HUES48 (cell line): Measurements from ENCODE around the gene GNAS.
A peak's percentile ranks its signal among the peaks of the same experiment; 100 is the strongest.

Experiments used
- H3K27ac ChIP-seq: one replicate; pipeline ENCODE4 v1.7.0; 2013; ENCODE audit warnings: low read depth, low read length, inconsistent platforms
- H3K27me3 ChIP-seq: 2 replicates; pipeline ENCODE4 v1.6.1; 2013; ENCODE audit warnings: mild to moderate bottlenecking, low read length; ENCODE audit not compliant: control insufficient read depth, insufficient read depth
- H3K36me3 ChIP-seq: 2 replicates; pipeline ENCODE4 v1.6.1; 2013; ENCODE audit warnings: low read length; ENCODE audit not compliant: control insufficient read depth, insufficient read depth
- H3K4me1 ChIP-seq: 2 replicates; pipeline ENCODE4 v1.6.1; 2013; ENCODE audit warnings: mild to moderate bottlenecking, low read length; ENCODE audit not compliant: control insufficient read depth, insufficient read depth
- H3K4me3 ChIP-seq: 2 replicates; pipeline ENCODE4 v1.5.1; 2013; ENCODE audit warnings: mild to moderate bottlenecking, low read depth, low read length
- H3K9ac ChIP-seq: 2 replicates; pipeline ENCODE4 v1.6.1; 2013; ENCODE audit warnings: mild to moderate bottlenecking, low read depth, low read length, moderate library complexity
- H3K9me3 ChIP-seq: 2 replicates; pipeline ENCODE4 v1.6.1; 2013; ENCODE audit warnings: low read length; ENCODE audit not compliant: control insufficient read depth, insufficient read depth

Gene GNAS

DNA sequence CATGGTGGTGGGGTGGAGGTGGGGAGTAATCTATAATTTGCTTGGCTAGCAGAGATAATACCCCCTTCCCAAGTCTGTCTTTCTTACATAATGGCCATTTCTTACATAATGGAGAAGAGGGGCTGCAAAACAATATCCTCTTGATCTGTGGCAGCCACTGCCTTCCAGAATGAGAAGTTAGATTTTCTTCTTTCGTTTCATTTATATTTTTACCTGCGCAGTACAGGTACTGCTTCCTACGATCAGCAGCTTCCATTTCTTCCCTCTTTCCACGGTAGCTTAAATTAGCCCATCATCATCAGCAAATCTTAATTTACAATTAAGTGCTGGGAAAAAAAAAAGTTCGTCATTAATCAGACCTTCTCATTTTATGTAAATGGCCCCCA, 30.2 kb downstream of the GNAS start:
- no peaks in the 10 kb centered on the region for H3K9me3 ChIP-seq
- H3K4me3 ChIP-seq, result peak overlapping the region; percentile 38; the same call in 1 of the 2 replicates
- H3K4me1 ChIP-seq, result peaks cover 51% of the 10 kb centered on the region
- H3K36me3 ChIP-seq, result peaks cover 12% of the 10 kb centered on the region
- H3K27me3 ChIP-seq, result no peaks in the 10 kb centered on the region
- no peak overlapping the region; the same call in 1 of the 2 replicates for H3K9ac ChIP-seq
- peak overlapping the region; percentile 58 for H3K27ac ChIP-seq

DNA sequence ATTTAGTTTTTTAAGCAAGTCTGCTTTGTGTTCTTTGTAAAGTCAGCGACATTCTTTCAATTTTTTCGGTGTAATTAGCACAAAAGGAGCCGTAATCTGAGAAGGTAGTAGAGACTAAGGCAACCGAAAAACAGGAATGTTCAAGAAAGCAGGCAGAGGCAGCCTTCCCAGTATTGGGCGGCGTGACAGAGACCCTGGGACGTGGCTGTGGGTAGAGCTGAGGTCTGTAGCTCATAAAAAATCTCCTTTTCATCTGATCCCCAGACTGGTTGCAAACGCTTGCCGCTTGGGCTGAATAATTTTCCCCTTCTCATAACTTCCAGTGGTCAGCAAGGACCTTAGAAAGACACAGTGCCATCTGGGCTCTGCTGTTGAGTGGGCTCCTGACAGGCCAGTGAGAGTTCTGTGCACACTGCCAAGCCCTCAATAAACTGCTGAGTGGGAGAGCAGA, 30.8 kb downstream of the GNAS start:
- H3K9me3 ChIP-seq, result no peaks in the 10 kb centered on the region
- no peaks in the 10 kb centered on the region for H3K27me3 ChIP-seq
- peaks cover 14% of the 10 kb centered on the region for H3K36me3 ChIP-seq
- peak overlapping the region; percentile 58 for H3K27ac ChIP-seq
- peak overlapping the region; percentile 14 for H3K9ac ChIP-seq
- H3K4me1 ChIP-seq, result peaks cover 49% of the 10 kb centered on the region
- peak overlapping the region; percentile 38 for H3K4me3 ChIP-seq

DNA sequence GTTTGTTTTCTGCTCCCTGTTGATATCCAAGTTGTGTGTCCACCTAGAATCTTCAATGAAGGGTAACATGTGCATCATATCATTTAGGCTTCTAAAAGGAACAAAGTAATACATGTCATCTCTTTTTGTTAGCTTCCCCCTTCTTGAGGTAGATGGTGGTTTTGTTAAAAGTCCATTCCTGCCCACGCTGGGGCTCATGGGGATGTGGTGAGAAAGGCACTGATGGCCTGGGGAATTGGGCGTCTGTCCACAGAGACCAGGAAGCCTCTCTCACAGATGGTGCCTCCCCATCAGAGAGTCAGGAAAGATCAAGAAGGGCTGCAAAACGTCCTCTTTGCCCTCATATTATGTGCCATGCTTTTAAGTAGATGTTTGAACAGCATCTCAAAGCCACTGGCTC, 32.5 kb downstream of the GNAS start:
- H3K27ac ChIP-seq, result no peak overlapping the region
- no peaks in the 10 kb centered on the region for H3K9me3 ChIP-seq
- no peaks in the 10 kb centered on the region for H3K27me3 ChIP-seq
- H3K9ac ChIP-seq, result no peak overlapping the region
- H3K4me3 ChIP-seq, result no peak overlapping the region
- peaks cover 16% of the 10 kb centered on the region for H3K36me3 ChIP-seq
- peaks cover 35% of the 10 kb centered on the region for H3K4me1 ChIP-seq

DNA sequence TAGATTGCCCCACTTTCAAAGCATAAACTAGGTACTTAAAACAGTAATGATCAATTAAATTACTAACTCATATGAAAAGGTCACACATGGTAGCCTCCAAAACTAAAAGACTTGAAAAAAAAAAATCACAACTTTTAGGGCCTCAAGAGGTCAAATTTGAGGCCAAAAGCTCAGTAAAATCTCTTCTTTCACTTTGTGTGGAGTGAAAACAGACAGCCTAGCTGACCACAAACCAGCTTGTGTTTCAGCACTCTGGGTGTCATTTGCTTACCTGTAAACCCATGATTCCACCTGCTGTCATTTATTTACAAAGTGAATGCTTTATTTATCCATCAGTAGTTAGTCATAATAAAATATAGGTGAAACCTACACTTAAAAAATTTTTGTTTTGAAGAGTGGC, 34.0 kb downstream of the GNAS start:
- no peak overlapping the region for H3K4me3 ChIP-seq
- no peaks in the 10 kb centered on the region; the same call in 1 of the 2 replicates for H3K27me3 ChIP-seq
- H3K9ac ChIP-seq, result no peak overlapping the region
- no peak overlapping the region for H3K27ac ChIP-seq
- peaks cover 16% of the 10 kb centered on the region for H3K36me3 ChIP-seq
- peaks cover 30% of the 10 kb centered on the region for H3K4me1 ChIP-seq
- no peaks in the 10 kb centered on the region for H3K9me3 ChIP-seq

DNA sequence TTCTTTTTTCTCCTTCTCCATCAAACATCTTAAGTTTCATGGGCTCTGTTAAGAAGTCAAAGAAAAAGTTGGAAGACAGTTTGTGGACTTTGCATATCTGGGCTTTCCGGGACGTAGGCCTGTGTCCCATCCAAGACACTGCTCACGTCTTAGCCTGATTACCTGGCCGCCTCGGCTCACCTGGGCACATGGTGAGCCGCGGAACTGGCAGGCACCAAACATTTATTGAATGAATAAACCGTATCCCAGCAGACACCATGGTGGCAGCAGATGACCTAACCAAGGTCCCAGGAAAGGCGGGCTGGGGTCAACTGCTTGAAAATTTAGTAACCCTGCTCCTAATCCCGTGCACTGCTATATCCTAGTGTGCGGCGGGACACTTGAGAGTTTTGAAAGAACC, 35.6 kb downstream of the GNAS start:
- peaks cover 16% of the 10 kb centered on the region for H3K36me3 ChIP-seq
- no peaks in the 10 kb centered on the region; the same call in 1 of the 2 replicates for H3K27me3 ChIP-seq
- H3K9ac ChIP-seq, result peak overlapping the region; percentile 82
- H3K4me3 ChIP-seq, result peak overlapping the region; percentile 87
- no peaks in the 10 kb centered on the region for H3K9me3 ChIP-seq
- H3K27ac ChIP-seq, result no peak overlapping the region
- H3K4me1 ChIP-seq, result peaks cover 18% of the 10 kb centered on the region

DNA sequence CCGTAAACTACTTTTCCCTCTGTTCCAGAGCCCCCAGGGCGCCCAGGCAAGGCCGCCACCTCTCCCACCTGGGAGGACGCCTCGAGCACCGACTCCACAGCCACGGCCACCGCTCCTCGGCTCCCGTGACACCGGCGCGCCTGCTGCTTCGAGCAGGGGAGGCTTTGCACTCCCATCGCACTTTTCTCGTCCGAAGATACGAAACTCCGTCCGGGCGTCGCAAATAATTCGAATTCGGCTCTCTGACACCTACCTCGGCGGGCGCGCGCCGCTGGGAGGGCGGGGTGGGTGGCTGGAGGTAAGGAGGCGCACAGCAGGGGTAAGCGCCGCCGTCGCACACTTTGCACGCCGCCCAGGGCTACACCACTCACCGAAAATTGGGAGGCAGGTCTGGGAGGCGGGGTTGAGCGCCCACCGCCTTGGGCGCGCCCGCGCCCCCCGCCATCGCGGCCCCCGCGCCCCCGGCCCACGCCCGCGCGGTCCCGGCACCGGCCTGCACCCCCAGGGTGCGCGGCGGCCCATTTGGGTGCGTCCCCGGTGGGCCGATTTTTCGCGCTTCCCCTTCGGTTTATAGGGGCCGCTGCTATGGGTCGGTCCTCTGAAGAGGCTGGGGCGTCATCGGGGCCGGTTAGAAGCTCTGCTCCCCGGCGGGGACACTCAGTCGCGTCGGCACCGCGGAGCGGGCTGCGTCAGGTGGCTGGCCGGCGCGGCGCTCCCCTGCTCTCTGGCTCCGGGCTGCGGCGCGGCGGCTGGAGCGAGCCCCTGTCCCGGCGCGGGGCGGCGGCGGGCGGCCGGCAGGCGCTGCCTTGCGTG, 36.2 kb downstream of the GNAS start:
- H3K9ac ChIP-seq, result peak overlapping the region; percentile 82
- H3K4me3 ChIP-seq, result peak overlapping the region; percentile 87
- H3K9me3 ChIP-seq, result no peaks in the 10 kb centered on the region
- H3K27me3 ChIP-seq, result no peaks in the 10 kb centered on the region; the same call in 1 of the 2 replicates
- H3K27ac ChIP-seq, result no peak overlapping the region
- peaks cover 18% of the 10 kb centered on the region for H3K4me1 ChIP-seq
- peaks cover 16% of the 10 kb centered on the region for H3K36me3 ChIP-seq

DNA sequence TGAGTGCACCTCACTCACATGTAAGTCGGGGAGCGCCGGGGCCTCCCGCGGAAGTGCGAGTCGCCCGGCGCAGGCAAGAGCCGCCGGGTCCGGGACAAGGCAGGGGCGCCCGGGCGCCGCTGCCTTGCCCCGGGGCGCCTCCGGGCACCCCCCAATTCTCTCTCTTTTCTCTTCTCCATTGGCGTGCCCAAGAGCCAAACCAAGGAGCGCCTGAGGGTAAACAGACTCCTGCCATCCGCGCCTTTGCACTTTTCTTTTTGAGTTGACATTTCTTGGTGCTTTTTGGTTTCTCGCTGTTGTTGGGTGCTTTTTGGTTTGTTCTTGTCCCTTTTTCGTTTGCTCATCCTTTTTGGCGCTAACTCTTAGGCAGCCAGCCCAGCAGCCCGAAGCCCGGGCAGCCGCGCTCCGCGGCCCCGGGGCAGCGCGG, 36.8 kb downstream of the GNAS start:
- H3K4me3 ChIP-seq, result peak overlapping the region; percentile 87
- peaks cover 18% of the 10 kb centered on the region for H3K4me1 ChIP-seq
- H3K36me3 ChIP-seq, result peaks cover 13% of the 10 kb centered on the region
- peak overlapping the region; percentile 35; the same call in 1 of the 2 replicates for H3K9ac ChIP-seq
- no peak overlapping the region for H3K27ac ChIP-seq
- no peaks in the 10 kb centered on the region for H3K9me3 ChIP-seq
- no peaks in the 10 kb centered on the region; the same call in 1 of the 2 replicates for H3K27me3 ChIP-seq

DNA sequence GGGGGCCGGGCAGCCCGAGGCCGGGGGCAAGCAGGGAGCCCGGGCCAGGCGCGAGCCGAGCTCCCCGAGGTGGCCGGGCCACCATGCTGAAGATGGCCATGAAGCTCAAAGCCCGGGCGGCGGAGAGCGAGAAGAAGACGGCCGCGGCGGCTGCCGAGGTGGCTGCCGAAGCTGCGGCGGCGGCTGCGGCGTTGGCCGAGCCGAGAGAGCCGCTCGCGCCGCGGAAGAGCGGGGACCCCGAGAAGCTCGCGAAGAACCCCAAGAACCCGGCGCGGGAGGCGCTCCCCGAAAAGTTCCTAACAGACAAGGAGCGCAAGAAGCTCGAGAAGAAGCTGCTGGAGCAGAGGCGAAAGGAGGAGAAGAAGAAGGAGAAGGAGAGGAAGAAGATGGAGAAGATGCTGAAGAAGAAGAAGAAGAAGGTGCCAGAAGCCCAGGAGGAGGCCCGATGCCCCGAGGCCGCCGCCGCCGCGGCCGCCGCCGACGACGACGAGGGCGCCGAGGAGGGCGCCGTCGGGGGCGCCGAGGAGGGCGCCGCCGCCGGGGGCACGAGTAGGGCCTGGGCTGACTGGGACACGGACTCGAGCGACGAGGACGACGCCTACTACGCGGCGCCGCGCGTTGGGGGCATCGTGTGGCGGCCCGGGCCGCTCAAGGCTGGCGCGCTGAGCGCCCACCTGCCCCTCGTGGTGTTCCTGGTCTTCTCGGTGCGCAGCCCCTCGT, 37.4 kb downstream of the GNAS start:
- peak overlapping the region; percentile 87 for H3K4me3 ChIP-seq
- H3K4me1 ChIP-seq, result peaks cover 24% of the 10 kb centered on the region
- H3K27ac ChIP-seq, result peak overlapping the region; percentile 95
- H3K9me3 ChIP-seq, result no peaks in the 10 kb centered on the region
- peaks cover 11% of the 10 kb centered on the region for H3K36me3 ChIP-seq
- H3K9ac ChIP-seq, result peak overlapping the region; percentile 69
- H3K27me3 ChIP-seq, result no peaks in the 10 kb centered on the region; the same call in 1 of the 2 replicates

DNA sequence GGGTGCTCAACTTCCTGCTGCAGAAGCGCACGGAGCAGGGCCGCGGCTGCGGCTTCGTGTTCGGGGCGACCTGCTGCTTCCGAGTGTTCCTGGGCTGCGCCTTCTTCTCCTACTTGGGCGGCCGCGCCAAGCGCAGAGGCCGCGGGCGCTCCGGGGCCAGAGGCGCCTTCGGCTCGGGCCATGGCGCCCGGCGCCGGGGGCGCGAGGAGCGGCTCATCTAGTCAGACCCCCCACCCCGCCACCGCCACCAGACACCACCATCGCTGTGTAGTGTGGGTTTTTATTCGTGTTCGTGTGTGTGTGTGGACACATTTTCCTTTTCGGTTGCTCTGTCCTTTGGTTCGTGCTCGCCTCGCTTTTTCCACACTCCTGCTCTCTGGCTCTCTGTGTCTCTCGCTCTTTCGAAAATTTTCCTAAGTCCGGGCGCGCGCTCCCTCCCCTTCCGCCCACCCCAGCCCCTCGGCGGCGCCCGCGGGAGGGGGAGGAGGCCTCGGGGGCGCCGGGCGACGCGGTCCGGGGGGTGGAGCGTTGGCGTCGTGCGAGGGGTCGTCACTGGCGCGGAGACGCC, 38.1 kb downstream of the GNAS start:
- no peaks in the 10 kb centered on the region; the same call in 1 of the 2 replicates for H3K27me3 ChIP-seq
- peak overlapping the region; percentile 69 for H3K9ac ChIP-seq
- H3K4me3 ChIP-seq, result peak overlapping the region; percentile 87
- H3K9me3 ChIP-seq, result no peaks in the 10 kb centered on the region
- peaks cover 4% of the 10 kb centered on the region; the same call in 1 of the 2 replicates for H3K36me3 ChIP-seq
- H3K27ac ChIP-seq, result peak overlapping the region; percentile 95
- H3K4me1 ChIP-seq, result peaks cover 31% of the 10 kb centered on the region

DNA sequence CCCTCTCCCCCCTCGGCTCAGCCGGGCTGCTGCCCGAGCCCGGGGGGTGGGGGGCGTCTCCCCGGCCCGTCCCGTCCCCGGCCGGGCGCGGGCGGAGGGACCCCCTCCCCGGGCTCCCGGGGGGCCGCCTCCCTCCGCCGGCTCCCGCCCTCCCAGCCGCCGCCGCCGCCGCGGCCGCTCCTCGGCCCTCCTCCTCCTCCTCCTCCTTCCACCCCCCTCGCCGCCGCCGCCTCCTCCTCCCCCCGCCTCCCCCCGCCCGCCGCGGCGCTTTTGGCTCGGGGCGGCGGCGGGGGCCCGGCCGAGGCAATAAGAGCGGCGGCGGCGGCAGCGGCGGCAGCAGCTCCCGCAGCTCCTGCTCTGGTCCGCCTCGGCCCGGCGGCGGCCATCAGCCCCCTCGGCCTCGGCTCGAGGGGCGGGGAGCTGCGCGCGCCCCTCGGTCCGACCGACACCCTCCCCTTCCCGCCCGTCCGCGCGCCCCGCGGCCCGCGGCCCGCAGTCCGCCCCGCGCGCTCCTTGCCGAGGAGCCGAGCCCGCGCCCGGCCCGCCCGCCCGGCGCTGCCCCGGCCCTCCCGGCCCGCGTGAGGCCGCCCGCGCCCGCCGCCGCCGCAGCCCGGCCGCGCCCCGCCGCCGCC, 38.7 kb downstream of the GNAS start:
- Histone ChIP-seq H3K27me3 (no peaks in the 10 kb centered on the region; the same call in 1 of the 2 replicates), H3K9ac (peak overlapping the region; percentile 63; the same call in 1 of the 2 replicates), H3K27ac (peak overlapping the region; percentile 95), H3K4me1 (peaks cover 37% of the 10 kb centered on the region), H3K9me3 (no peaks in the 10 kb centered on the region), H3K4me3 (peak overlapping the region; percentile 96; the same call in 1 of the 2 replicates), H3K36me3 (peaks cover 7% of the 10 kb centered on the region; the same call in 1 of the 2 replicates)
